ENCODE measurements around the gene MET. TPM values are rescaled to one million over a fixed set of nuclear protein-coding genes. Genes with fewer than 3 reads are reported as not detected.

MET gene
- total RNA-seq, 1 donor from 2014 or later = 2.2 TPM

GRCh38 chr7:116673457-116673865, 1.5 kb downstream of the MET start:
- Mint-ChIP-seq H3K27me3 (peaks cover 67% of the 10 kb centered on the region), H3K4me3 (no peak overlapping the region), H3K4me1 (peaks cover 9% of the 10 kb centered on the region), H3K36me3 (ENCODE audit: low read depth) (no peaks in the 10 kb centered on the region), H3K27ac (no peak overlapping the region), H3K9me3 (no peaks in the 10 kb centered on the region)
- intact Hi-C loops (cut with micrococcal nuclease) = loop anchor here (2.0 to 10.0 kb wide), 5 partner anchors 81 to 419 kb away; partner anchors contain the start of genes CAPZA2 and CAV1
- DNase-seq = no peak

DNA sequence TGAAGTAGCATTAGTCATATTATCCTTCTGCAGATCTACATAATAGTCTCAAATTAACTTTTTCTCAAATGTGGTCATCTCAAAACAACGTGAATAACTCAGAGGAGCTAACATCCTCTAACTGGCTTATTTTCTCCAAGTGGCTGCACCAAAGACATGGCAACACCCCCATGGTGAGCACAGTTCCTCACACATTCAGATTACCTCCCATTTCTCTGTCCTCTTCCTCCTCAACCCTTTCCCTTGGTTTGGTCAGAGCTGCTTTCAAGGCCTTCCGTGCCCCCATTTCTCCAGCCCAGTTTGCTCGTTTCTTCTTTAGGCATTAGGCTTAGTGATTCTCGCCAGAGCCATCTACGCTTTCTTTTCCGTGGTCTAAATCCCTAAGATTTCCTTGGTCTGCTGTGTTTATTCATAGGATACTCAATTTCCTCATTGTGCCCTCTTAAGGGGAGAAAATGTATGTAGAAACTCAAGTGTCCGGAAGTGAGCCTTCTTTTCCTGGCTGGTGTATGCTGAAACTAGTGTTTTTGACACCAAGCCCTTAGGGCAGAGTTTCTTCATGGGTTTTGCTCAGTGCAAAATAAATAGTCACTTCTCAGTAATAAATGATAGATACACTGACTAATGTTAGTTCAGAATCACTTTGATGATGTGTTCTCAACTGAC, 2.6 kb downstream of the MET start:
- Mint-ChIP-seq H3K4me1 (peaks cover 11% of the 10 kb centered on the region), H3K4me3 (no peak overlapping the region), H3K27ac (no peak overlapping the region), H3K27me3 (peaks cover 56% of the 10 kb centered on the region), H3K36me3 (ENCODE audit: low read depth) (no peaks in the 10 kb centered on the region), H3K9me3 (peaks cover 5% of the 10 kb centered on the region)
- no peak for DNase-seq
- intact Hi-C loops (cut with micrococcal nuclease) = loop anchor here (5.0 to 10.0 kb wide), 4 partner anchors 82 to 420 kb away; partner anchors contain the start of gene CAV1

GRCh38 chr7:116675812-116676355, 3.9 kb downstream of the MET start:
- Mint-ChIP-seq H3K4me3 (no peak overlapping the region), H3K4me1 (peaks cover 14% of the 10 kb centered on the region), H3K9me3 (peaks cover 5% of the 10 kb centered on the region), H3K27ac (no peak overlapping the region), H3K36me3 (ENCODE audit: low read depth) (no peaks in the 10 kb centered on the region), H3K27me3 (peaks cover 51% of the 10 kb centered on the region)
- intact Hi-C loops (cut with micrococcal nuclease) = loop anchor here (10.0 kb wide), 2 partner anchors 151 to 421 kb away; partner anchors contain the start of gene CAV1
- DNase-seq = no peak

GRCh38 chr7:116678780-116679179, 6.8 kb downstream of the MET start:
- no peak overlapping the region for H3K27ac Mint-ChIP-seq
- H3K4me3 Mint-ChIP-seq = no peak overlapping the region
- H3K27me3 Mint-ChIP-seq = peaks cover 35% of the 10 kb centered on the region
- H3K4me1 Mint-ChIP-seq = peaks cover 7% of the 10 kb centered on the region
- H3K9me3 Mint-ChIP-seq = peaks cover 12% of the 10 kb centered on the region
- no peak for DNase-seq
- intact Hi-C loops (cut with micrococcal nuclease) = loop anchor here (10.0 kb wide), 2 partner anchors 154 to 424 kb away; partner anchors contain the start of gene CAV1
- no peaks in the 10 kb centered on the region for H3K36me3 Mint-ChIP-seq (ENCODE audit: low read depth)

GRCh38 chr7:116679500-116679899, 7.5 kb downstream of the MET start:
- Mint-ChIP-seq H3K4me3 (no peak overlapping the region), H3K27me3 (peaks cover 38% of the 10 kb centered on the region), H3K27ac (no peak overlapping the region), H3K4me1 (peaks cover 7% of the 10 kb centered on the region), H3K36me3 (ENCODE audit: low read depth) (no peaks in the 10 kb centered on the region), H3K9me3 (peaks cover 13% of the 10 kb centered on the region)
- DNase-seq = no peak
- intact Hi-C loops (cut with micrococcal nuclease) = loop anchor here (10.0 kb wide), 2 partner anchors 155 to 425 kb away; partner anchors contain the start of gene CAV1

DNA sequence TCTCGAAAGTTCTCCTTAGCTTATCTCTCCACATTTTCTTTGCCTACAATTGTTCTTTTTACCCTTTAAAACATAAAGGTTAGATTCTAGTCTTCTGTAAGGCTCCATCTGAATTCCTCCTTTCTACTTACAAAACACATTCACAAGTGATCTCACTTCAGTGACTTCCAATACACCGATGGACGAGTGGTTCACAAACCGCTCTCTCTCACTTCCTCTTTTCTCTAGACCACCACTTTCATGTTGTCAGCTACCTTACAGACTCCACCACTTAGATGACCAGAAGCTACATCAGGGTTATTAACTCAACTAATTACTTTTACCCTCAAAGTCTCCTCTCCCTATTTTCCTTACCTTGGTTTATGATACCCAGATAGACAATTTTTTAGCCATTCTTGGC, 11.8 kb downstream of the MET start:
- H3K36me3 Mint-ChIP-seq (ENCODE audit: low read depth) = no peaks in the 10 kb centered on the region
- no peak overlapping the region for H3K4me3 Mint-ChIP-seq
- intact Hi-C loops (cut with micrococcal nuclease) = no loop called here
- peaks cover 24% of the 10 kb centered on the region for H3K27me3 Mint-ChIP-seq
- DNase-seq = no peak
- no peak overlapping the region for H3K27ac Mint-ChIP-seq
- H3K9me3 Mint-ChIP-seq = peaks cover 13% of the 10 kb centered on the region
- H3K4me1 Mint-ChIP-seq = peaks cover 6% of the 10 kb centered on the region

GRCh38 chr7:116686033-116686432, 14.0 kb downstream of the MET start:
- Mint-ChIP-seq H3K27ac (no peak overlapping the region), H3K27me3 (peaks cover 28% of the 10 kb centered on the region), H3K4me1 (no peaks in the 10 kb centered on the region), H3K36me3 (ENCODE audit: low read depth) (no peaks in the 10 kb centered on the region), H3K9me3 (peaks cover 9% of the 10 kb centered on the region), H3K4me3 (no peak overlapping the region)
- no peak for DNase-seq
- intact Hi-C loops (cut with micrococcal nuclease) = no loop called here

DNA sequence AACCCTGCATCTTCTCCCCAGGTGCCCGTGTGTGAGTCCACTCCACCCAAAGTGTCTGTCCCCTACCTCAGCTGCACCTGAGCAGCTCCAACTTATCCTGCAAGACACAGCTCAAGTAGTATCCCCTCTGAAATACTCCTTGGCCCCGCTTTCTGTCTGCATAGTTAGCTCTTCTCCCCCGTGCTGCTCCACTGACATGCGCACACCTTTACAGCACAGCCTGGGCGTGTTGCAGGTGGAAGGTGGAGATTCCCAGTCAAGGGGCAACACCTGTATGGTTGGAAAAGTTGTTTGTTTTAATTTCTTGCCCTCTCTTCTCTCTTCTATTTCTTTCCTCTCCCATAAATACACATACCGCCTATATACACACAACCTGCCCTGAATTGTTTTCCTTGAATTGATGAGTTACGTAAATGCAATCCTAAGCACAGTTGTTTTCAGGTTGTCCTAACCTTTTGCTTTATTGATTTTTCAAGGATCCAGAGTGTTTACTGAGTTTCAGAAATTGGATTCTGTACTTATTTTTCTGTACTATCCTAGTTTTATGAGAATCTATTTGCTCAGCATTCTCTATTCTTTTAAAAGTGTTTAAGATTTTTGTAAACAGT, 14.9 kb downstream of the MET start:
- Mint-ChIP-seq H3K36me3 (ENCODE audit: low read depth) (no peaks in the 10 kb centered on the region), H3K4me1 (no peaks in the 10 kb centered on the region), H3K9me3 (peaks cover 9% of the 10 kb centered on the region), H3K27ac (no peak overlapping the region), H3K4me3 (no peak overlapping the region), H3K27me3 (peaks cover 28% of the 10 kb centered on the region)
- intact Hi-C loops (cut with micrococcal nuclease) = no loop called here
- no peak for DNase-seq

DNA sequence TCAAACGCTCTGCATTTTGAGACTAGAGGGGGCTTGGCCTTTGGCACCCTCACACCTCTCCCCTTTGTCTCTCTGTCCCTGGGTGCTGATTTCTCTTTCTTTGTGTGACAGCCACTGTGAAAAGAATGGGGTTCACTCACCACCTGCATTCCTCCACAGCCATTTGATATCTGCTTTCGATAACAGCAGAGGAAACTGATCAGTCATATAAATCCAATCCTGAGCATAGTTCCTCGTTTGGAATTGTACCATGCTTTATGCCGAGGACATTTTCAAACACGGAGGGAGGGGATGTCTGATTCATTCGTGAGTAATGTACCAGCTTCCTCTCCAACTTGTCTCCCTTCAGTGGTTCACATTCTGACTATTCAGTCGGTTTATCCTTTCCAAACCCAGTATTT, 15.8 kb downstream of the MET start:
- peaks cover 28% of the 10 kb centered on the region for H3K27me3 Mint-ChIP-seq
- peaks cover 9% of the 10 kb centered on the region for H3K9me3 Mint-ChIP-seq
- no peak for DNase-seq
- no peak overlapping the region for H3K4me3 Mint-ChIP-seq
- intact Hi-C loops (cut with micrococcal nuclease) = no loop called here
- no peaks in the 10 kb centered on the region for H3K36me3 Mint-ChIP-seq (ENCODE audit: low read depth)
- no peaks in the 10 kb centered on the region for H3K4me1 Mint-ChIP-seq
- no peak overlapping the region for H3K27ac Mint-ChIP-seq

- Mint-ChIP-seq H3K4me3 (no peak overlapping the region), H3K27me3 (peaks cover 11% of the 10 kb centered on the region), H3K4me1 (no peaks in the 10 kb centered on the region), H3K36me3 (ENCODE audit: low read depth) (no peaks in the 10 kb centered on the region), H3K27ac (no peak overlapping the region), H3K9me3 (no peaks in the 10 kb centered on the region)
- DNase-seq = no peak
- intact Hi-C loops (cut with micrococcal nuclease) = no loop called here
These were observed 17.8 kb downstream of the MET start for GRCh38 chr7:116689790-116690259.

DNA sequence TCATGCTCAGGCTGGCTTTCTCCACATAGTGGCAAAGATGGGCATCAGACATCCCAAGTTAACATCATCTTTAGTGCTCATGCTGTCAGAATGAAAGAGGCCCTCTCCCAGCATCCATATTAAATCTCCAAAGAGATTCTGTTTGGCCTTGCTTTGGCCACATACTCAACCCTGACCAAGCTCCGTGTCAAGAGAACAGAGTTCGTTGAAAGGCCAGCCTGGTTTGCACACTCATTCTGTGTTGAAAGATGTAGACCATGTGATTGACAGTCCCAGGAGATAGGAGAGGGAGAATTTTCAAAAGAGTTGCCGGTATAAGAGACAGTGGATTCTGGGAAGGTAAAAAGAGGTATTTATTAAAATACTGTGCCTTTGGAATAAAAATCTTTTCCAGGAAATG, 19.7 kb downstream of the MET start:
- peaks cover 7% of the 10 kb centered on the region for H3K27me3 Mint-ChIP-seq
- H3K4me3 Mint-ChIP-seq = no peak overlapping the region
- H3K4me1 Mint-ChIP-seq = no peaks in the 10 kb centered on the region
- no peak for DNase-seq
- no peak overlapping the region for H3K27ac Mint-ChIP-seq
- H3K36me3 Mint-ChIP-seq (ENCODE audit: low read depth) = no peaks in the 10 kb centered on the region
- H3K9me3 Mint-ChIP-seq = no peaks in the 10 kb centered on the region
- intact Hi-C loops (cut with micrococcal nuclease) = no loop called here

- Mint-ChIP-seq H3K27me3 (peaks cover 11% of the 10 kb centered on the region), H3K9me3 (no peaks in the 10 kb centered on the region), H3K27ac (no peak overlapping the region), H3K4me1 (no peaks in the 10 kb centered on the region), H3K36me3 (ENCODE audit: low read depth) (no peaks in the 10 kb centered on the region), H3K4me3 (no peak overlapping the region)
- DNase-seq = no peak
- intact Hi-C loops (cut with micrococcal nuclease) = no loop called here
These were observed 20.7 kb downstream of the MET start for GRCh38 chr7:116692401-116693308.

DNA sequence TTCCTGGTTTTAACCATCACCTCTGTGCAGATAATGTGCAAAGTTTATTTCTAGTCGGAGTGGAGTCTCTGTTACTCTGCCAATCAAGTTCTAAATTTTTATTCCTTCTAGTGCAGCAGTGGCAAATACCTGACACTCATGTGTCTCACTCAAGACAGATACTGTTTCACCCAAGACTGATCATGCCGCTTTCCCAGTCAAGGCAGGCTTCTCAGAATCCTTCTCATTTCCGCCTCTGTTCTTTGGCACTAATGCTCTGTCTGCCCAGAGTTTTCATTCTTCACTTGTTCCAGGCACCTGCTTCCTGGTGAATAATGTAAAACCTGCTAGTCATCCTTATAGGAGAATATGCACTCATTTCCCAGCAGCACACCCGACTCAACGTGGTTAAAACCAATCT, 24.7 kb downstream of the MET start:
- Mint-ChIP-seq H3K27ac (no peak overlapping the region), H3K27me3 (peaks cover 9% of the 10 kb centered on the region), H3K4me3 (no peak overlapping the region), H3K9me3 (no peaks in the 10 kb centered on the region), H3K36me3 (ENCODE audit: low read depth) (no peaks in the 10 kb centered on the region), H3K4me1 (no peaks in the 10 kb centered on the region)
- intact Hi-C loops (cut with micrococcal nuclease) = no loop called here
- no peak for DNase-seq
